GM13976 (cell line): ENCODE results near the gene APOA4.
"Not testable (repeated sequence)": the region's sequence is repeated elsewhere in the genome, so short reads cannot be mapped to it uniquely, and the experiment has no call there.

ENCODE experiments used
- DNase-seq: peaks from one replicate; pipeline ENCODE4 v3.0.0; 2012; ENCODE audit warnings: low spot score
- in situ Hi-C: fragments of 300-500 bp; cut with MboI; formaldehyde crosslinking; loops from one replicate; pipeline ENCODE4 v1.12.0; 2022; ENCODE audit warnings: low sequenced_read_pairs, mixed read lengths, inconsistent platforms; ENCODE audit not compliant: unreplicated experiment
- TF ChIP-seq, protein P1 (sequence below): IDR thresholded peaks from 2 replicates; pipeline ENCODE4 v1.5.1; 2012; ENCODE audit warnings: borderline replicate concordance, mild to moderate bottlenecking; ENCODE audit not compliant: insufficient read depth; ENCODE audit errors: extremely low read depth, missing control alignments, control extremely low read depth

The APOA4 gene

GRCh38 chr11:116838321-116839084, 15.4 kb upstream of the APOA4 start:
- TF ChIP-seq, protein P1, sequence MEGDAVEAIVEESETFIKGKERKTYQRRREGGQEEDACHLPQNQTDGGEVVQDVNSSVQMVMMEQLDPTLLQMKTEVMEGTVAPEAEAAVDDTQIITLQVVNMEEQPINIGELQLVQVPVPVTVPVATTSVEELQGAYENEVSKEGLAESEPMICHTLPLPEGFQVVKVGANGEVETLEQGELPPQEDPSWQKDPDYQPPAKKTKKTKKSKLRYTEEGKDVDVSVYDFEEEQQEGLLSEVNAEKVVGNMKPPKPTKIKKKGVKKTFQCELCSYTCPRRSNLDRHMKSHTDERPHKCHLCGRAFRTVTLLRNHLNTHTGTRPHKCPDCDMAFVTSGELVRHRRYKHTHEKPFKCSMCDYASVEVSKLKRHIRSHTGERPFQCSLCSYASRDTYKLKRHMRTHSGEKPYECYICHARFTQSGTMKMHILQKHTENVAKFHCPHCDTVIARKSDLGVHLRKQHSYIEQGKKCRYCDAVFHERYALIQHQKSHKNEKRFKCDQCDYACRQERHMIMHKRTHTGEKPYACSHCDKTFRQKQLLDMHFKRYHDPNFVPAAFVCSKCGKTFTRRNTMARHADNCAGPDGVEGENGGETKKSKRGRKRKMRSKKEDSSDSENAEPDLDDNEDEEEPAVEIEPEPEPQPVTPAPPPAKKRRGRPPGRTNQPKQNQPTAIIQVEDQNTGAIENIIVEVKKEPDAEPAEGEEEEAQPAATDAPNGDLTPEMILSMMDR: no peak
- DNase-seq: no peak
- in situ Hi-C loops: no loop called here

- in situ Hi-C loops: no loop called here
- TF ChIP-seq, protein P1: no peak
- no peak for DNase-seq
These were observed 14.4 kb upstream of the APOA4 start, which contains the start of gene APOA1 for GRCh38 chr11:116837231-116838091. APOA1 (minus strand) TSS chr11:116837622; CDS start chr11:116837387, 235 bp downstream.

- in situ Hi-C loops: no loop called here
- DNase-seq: no peak
- TF ChIP-seq, protein P1: no peak
These were observed 13.5 kb upstream of the APOA4 start for GRCh38 chr11:116836632-116836991.

- in situ Hi-C loops: no loop called here
- DNase-seq: peak; percentile 94
- TF ChIP-seq, protein P1: peak; percentile 65
These were observed 12.9 kb upstream of the APOA4 start for GRCh38 chr11:116835791-116836631.

- in situ Hi-C loops: no loop called here
- TF ChIP-seq, protein P1: no peak
- peak; percentile 55 for DNase-seq
These were observed 12.1 kb upstream of the APOA4 start for GRCh38 chr11:116835042-116835772.

- in situ Hi-C loops, DNase-seq: not testable (repeated sequence)
These were observed 11.5 kb upstream of the APOA4 start for GRCh38 chr11:116834535-116835041.
